Activated B cell treated with CpG ODN at 0.5 μM for 24 hours (primary cell): Measurements from ENCODE around the gene NKD2. TPM values are rescaled to one million over a fixed set of nuclear protein-coding genes. Genes with fewer than 3 reads are reported as not detected.
"Not testable (repeated sequence)": the region's sequence is repeated elsewhere in the genome, so short reads cannot be mapped to it uniquely, and the experiment has no call there.

Experiments used
- ATAC-seq: fragments of 200-7000 bp; cut with Tn5 transposase; one replicate; pipeline ENCODE4 v1.10.0; 2021; ENCODE audit warnings: low read depth, mild to moderate bottlenecking, moderate library complexity
- CTCF ChIA-PET: fragments of 350-600 bp; sonication (Branson Sonifier 250); formaldehyde crosslinking; loops from one replicate; lab custom pipeline; 2021; ENCODE audit warnings: antibody characterized with exemption; lab: Charles Lee
- POLR2A ChIA-PET: fragments of 350-600 bp; sonication (Branson Sonifier 250); formaldehyde crosslinking; loops from one replicate; lab custom pipeline; 2021; ENCODE audit warnings: antibody characterized with exemption; lab: Charles Lee
- DNase-seq: peaks from one replicate; pipeline ENCODE4 v3.0.0; 2022
- H3K27ac Mint-ChIP-seq: one replicate; pipeline ENCODE4 v1.8.0; 2020; ENCODE audit warnings: mixed read lengths
- H3K27me3 Mint-ChIP-seq: one replicate; pipeline ENCODE4 v1.8.0; 2021; ENCODE audit warnings: mixed read lengths
- H3K36me3 Mint-ChIP-seq: one replicate; pipeline ENCODE4 v1.8.0; 2021; ENCODE audit warnings: low read depth, mixed read lengths
- H3K4me1 Mint-ChIP-seq: one replicate; pipeline ENCODE4 v1.8.0; 2021; ENCODE audit warnings: mixed read lengths
- H3K4me3 Mint-ChIP-seq: one replicate; pipeline ENCODE4 v1.8.0; 2020; ENCODE audit warnings: mild to moderate bottlenecking, mixed read lengths
- H3K9me3 Mint-ChIP-seq: one replicate; pipeline ENCODE4 v1.8.0; 2020; ENCODE audit warnings: mixed read lengths
- CTCF ChIP-seq: fragments of 200-600 bp; IDR thresholded peaks from one replicate; pipeline ENCODE4 v1.8.0; 2022; ENCODE audit warnings: antibody characterized with exemption, mild to moderate bottlenecking
- intact Hi-C: fragments of 100-400 bp; cut with micrococcal nuclease; formaldehyde crosslinking; loops from one replicate; pipeline ENCODE4 v1.15.1; 2024
- total RNA-seq: library from RNA; stranded (reverse); gene quantifications from 2 replicates; pipeline ENCODE4 v1.2.3, GENCODE V29; 2022

Gene NKD2
- total RNA-seq, 1 donor from 2014 or later, result 0.16 TPM

DNA sequence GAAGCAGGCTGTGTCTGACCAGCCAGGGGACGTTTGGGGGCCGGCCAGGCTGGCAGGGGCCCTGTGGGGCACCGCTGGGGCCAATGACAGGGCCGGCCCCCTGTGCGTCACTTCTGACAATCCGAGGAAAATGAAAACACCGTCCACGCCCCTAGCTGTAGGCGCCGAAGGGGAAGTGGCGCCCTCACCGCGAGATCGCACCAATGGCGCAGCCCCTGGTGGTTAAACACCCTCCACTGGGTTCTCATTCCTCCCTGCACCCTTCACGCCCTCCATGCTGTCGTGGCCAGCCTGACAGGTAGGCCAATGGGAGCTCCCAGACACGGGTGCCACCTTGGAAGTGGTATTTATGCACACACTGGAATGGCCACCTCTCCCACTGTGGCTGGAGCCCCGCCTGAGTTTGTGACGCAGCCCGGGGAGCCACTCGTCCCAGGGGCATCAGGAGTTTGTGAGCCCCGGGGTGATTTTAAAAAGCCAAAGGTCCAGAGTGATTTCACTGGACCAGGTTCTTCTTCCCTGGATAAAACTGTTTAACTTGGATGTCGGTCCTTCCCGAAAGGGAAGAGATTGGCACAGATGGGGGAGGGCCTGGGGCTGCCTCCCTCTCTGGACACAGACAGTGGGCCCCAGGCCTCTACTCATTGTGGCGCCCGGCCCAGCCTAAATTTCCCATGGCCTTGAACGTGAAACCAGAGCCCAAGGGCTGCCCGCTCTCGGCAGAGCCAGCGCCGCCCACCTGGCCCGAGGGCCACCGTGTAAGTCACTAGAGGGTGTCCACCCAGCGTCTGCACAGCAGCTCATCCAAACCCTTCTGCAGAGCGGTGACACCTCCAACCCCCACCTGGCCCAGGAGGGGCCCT is 49.7 kb downstream of the NKD2 start:
- Mint-ChIP-seq H3K27me3 (no peaks in the 10 kb centered on the region), H3K9me3 (no peaks in the 10 kb centered on the region), H3K36me3 (peaks cover 40% of the 10 kb centered on the region), H3K4me1 (no peaks in the 10 kb centered on the region), H3K4me3 (no peak overlapping the region), H3K27ac (no peak overlapping the region)
- no peak for ATAC-seq
- no peak for TF ChIP-seq CTCF
- intact Hi-C loops, result no loop called here
- no peak for DNase-seq
- ChIA-PET POLR2A (interaction anchor here (0.5 kb wide), 1 partner anchor 128 kb away, joined by 3 read pairs; no protein-coding TSS in a partner anchor), CTCF (no interaction called here)

DNA sequence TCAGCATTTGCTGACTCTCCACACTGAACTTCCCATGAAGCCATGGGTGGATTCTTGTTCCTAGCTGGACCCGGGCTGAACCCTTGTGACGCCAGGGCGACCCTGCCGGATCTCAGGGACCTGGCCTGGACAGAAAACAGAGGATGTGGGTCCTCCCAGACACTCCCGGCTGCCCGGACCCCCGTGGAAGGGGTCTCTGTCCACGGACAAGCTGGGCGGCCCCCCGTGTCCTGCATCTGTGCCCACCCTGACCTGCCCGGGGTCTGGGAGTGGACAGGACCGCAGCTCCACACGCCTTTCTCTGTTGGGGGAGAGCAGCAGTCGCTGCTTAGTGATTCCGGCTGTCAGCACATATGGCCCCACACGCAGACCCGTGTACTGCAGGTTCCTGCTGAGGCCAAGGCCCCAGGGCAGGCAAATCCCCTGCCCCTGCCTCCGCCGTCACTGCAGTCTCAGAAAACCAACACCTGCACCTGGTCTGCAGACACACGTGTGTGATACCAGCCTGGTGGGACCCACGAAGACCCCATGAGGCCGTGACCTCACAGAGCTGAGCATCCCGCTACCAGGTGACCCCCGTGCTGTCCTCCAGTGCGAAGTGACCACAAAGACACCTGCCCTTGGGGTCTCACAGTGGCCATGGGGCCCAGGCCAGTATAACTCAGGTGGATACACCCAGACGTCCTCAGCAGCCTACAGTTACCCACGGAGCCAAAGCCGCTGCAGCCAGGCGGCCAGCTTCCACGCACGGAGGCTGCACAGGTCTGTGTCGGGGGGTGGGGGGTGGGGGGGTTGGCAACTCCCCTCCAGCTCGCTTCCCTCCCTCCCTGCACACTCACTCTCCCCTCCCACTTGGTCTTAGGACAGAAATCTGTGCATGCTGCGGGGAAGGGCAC is 50.6 kb downstream of the NKD2 start:
- DNase-seq, result no peak
- H3K9me3 Mint-ChIP-seq, result no peaks in the 10 kb centered on the region
- H3K36me3 Mint-ChIP-seq, result peaks cover 36% of the 10 kb centered on the region
- ATAC-seq, result no peak
- H3K27me3 Mint-ChIP-seq, result no peaks in the 10 kb centered on the region
- H3K4me1 Mint-ChIP-seq, result no peaks in the 10 kb centered on the region
- no peak for TF ChIP-seq CTCF
- intact Hi-C loops, result no loop called here
- CTCF ChIA-PET, result no interaction called here
- POLR2A ChIA-PET, result no interaction called here
- no peak overlapping the region for H3K27ac Mint-ChIP-seq
- H3K4me3 Mint-ChIP-seq, result no peak overlapping the region

GRCh38 chr5:1059884-1060263 is 51.3 kb downstream of the NKD2 start:
- intact Hi-C loops, result no loop called here
- ChIA-PET POLR2A (no interaction called here), CTCF (no interaction called here)
- H3K36me3 Mint-ChIP-seq, result peaks cover 38% of the 10 kb centered on the region
- H3K4me3 Mint-ChIP-seq, result no peak overlapping the region
- H3K4me1 Mint-ChIP-seq, result no peaks in the 10 kb centered on the region
- no peak for TF ChIP-seq CTCF
- no peaks in the 10 kb centered on the region for H3K27me3 Mint-ChIP-seq
- H3K27ac Mint-ChIP-seq, result no peak overlapping the region
- no peak for ATAC-seq
- DNase-seq, result no peak
- H3K9me3 Mint-ChIP-seq, result no peaks in the 10 kb centered on the region

DNA sequence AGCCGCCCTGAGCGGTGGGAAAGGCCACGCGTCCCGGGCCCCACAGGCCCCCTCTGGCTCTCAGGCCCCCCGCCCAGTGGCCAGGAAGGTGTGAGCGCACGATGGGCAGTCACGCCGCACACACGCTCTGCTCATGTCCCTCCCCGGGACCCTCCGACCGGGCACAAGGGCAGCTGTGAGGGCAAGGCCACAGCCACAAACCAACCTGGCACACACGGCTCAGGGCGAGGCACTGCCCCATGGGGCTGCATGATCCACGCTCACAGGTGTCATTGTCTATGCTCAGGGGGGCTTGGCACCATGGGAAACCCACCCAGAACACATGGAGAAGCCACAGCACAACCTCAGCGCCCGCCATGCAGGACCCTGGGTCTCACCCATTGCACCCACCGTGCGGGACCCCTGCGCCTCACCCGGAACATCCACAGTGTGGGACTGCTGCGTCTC is 52.0 kb downstream of the NKD2 start:
- POLR2A ChIA-PET, result no interaction called here
- no peak for TF ChIP-seq CTCF
- no peaks in the 10 kb centered on the region for H3K27me3 Mint-ChIP-seq
- H3K27ac Mint-ChIP-seq, result no peak overlapping the region
- H3K4me3 Mint-ChIP-seq, result no peak overlapping the region
- intact Hi-C loops, result no loop called here
- no peaks in the 10 kb centered on the region for H3K4me1 Mint-ChIP-seq
- no peak for ATAC-seq
- H3K36me3 Mint-ChIP-seq, result peaks cover 33% of the 10 kb centered on the region
- CTCF ChIA-PET, result no interaction called here
- H3K9me3 Mint-ChIP-seq, result no peaks in the 10 kb centered on the region
- no peak for DNase-seq

DNA sequence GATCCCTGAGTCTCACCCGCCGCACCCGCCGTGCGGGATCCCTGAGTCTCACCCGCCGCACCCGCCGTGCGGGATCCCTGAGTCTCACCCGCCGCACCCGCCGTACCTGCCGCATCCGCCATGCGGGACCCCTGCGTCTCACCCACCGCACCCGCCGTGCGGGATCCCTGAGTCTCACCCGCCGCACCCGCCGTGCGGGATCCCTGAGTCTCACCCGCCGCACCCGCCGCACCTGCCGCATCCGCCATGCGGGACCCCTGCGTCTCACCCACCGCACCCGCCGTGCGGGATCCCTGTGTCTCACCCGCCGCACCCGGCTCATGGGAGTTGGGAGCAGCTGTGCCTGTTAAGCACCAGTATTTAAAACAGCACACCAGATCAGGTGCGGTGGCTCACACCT is 52.7 kb downstream of the NKD2 start:
- not testable (repeated sequence) for H3K27me3 Mint-ChIP-seq, H3K4me3 Mint-ChIP-seq, H3K27ac Mint-ChIP-seq

More for the DNA sequence above, 52.7 kb downstream of the NKD2 start:
- intact Hi-C loops, H3K9me3 Mint-ChIP-seq, ATAC-seq, DNase-seq, CTCF ChIA-PET, POLR2A ChIA-PET, H3K4me1 Mint-ChIP-seq: not testable (repeated sequence)
- H3K36me3 Mint-ChIP-seq, result peaks cover 32% of the 10 kb centered on the region
